ENCODE data around the gene OSBP2.

OSBP2 gene

DNA sequence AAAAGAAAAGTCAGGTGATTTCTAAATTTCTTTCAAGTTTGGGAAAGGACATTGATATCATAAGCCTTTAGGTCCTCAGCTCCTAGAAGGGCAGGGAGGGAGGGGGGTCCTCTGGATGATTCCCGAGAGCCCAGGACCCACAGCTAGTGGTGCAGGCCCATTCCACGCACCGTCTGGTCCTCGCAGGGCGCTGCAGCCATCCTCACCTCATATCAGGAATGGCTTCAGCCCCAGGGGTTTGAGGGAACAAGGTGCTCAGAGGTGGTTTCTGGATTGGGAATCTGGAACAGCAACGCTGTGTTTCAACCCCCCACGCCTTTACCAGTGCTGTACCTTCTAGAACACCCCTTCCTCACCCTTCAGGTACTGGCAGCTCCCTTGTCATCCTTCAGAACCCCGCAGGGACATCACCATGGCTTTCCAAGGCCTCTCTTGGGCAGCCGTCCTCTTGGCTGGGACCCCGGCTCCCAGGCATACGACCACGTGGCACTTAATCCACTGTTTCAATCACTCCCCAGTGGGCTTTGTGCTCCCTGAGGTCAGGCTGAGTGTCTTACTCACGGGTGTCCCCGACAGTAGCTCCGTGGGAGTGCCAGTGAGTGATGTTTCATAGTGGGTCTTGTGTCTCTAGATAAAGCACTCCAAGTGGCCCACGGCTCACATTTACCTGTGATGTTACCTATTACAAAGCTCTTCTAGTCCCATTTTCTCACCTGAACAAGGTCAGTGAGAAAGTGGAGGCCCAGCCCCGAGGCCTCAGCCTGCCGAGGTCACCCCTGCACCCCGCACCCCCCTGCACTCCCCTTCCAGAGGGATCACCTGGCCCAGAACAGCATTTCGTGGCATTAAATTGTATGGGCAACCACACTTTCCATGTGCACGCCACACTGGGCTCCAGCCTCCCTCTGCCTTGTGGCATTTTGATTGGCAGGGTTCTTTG lies 180.0 kb downstream of the OSBP2 start:
- no peak overlapping the region for H3K4me3 ChIP-seq (ENCODE audit: low read depth, low read length)
- DNase-seq (ENCODE audit: low read depth) = no peak
- TF ChIP-seq, protein P1, sequence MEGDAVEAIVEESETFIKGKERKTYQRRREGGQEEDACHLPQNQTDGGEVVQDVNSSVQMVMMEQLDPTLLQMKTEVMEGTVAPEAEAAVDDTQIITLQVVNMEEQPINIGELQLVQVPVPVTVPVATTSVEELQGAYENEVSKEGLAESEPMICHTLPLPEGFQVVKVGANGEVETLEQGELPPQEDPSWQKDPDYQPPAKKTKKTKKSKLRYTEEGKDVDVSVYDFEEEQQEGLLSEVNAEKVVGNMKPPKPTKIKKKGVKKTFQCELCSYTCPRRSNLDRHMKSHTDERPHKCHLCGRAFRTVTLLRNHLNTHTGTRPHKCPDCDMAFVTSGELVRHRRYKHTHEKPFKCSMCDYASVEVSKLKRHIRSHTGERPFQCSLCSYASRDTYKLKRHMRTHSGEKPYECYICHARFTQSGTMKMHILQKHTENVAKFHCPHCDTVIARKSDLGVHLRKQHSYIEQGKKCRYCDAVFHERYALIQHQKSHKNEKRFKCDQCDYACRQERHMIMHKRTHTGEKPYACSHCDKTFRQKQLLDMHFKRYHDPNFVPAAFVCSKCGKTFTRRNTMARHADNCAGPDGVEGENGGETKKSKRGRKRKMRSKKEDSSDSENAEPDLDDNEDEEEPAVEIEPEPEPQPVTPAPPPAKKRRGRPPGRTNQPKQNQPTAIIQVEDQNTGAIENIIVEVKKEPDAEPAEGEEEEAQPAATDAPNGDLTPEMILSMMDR (IDR thresholded peaks at IDR 0.05; ENCODE audit: control insufficient read depth, extremely low read depth, insufficient read depth) = no peak

DNA sequence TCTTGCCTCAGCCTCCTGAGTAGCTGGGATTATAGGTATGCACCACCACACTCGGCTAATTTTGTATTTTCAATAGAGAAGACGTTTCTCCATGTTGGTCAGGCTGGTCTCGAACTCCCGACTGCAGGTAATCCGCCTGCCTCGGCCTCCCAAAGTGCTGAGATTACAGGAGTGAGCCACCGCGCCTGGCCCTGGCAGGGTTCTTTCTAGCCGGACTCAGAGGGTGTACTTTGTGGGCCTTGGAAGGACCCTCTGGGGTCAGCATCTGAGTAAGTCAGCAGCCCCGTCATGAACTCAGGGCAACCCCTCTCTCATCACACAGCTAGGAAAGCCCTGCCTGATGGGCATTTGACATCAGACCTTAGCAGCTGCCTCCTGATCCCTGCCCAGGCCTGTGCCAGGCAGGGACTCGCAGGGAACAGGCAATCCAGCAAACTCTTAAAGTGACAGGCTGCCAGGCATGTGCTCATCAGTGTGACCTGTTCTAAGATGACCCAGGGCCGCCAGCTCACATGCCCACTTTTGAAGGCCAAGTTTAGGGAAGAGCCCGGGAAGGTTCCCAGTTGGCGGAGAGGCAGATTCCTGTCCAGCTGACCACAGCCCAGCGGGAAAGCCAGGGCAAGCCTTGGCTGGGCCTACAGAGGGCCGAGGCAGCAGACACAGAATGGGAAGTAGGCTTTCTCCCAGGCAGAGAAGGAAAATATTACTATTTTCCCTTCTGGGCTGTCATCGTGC lies 181.0 kb downstream of the OSBP2 start:
- DNase-seq (ENCODE audit: low read depth) = peak; percentile 28

DNA sequence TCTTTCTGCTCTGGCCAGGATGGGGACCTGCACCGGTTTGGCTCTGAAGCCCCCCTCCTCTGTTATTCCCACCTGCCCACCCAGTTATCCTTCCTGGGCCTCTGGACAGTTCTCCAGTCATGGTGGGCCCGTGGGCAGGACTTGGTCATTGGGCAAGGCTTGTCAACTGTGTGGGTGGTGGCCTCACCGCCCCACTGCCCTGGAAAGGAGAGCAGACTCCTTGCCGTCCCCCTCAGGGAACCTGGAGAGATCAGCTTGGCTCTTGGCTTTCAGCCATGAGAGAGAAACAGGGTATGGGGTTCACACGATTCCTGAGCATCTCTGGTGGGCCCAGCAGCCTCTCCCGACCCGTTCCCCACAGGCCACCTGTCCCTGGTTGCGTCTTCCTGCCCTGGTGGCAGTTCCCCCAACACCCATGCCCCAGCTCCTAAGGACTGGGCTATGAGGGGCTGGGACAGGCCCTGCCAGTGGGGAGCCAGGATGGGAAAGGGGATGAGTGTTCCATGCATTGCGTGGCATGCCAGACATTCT lies 181.6 kb downstream of the OSBP2 start:
- no peak for DNase-seq (ENCODE audit: low read depth)
- TF ChIP-seq, protein P1 (IDR thresholded peaks at IDR 0.05; ENCODE audit: control insufficient read depth, extremely low read depth, insufficient read depth) = no peak
- no peak overlapping the region for H3K4me3 ChIP-seq (ENCODE audit: low read depth, low read length)

More for the DNA sequence above, 181.0 kb downstream of the OSBP2 start:
- TF ChIP-seq, protein P1 (IDR thresholded peaks at IDR 0.05; ENCODE audit: control insufficient read depth, extremely low read depth, insufficient read depth) = no peak
- H3K4me3 ChIP-seq (ENCODE audit: low read depth, low read length) = no peak overlapping the region

DNA sequence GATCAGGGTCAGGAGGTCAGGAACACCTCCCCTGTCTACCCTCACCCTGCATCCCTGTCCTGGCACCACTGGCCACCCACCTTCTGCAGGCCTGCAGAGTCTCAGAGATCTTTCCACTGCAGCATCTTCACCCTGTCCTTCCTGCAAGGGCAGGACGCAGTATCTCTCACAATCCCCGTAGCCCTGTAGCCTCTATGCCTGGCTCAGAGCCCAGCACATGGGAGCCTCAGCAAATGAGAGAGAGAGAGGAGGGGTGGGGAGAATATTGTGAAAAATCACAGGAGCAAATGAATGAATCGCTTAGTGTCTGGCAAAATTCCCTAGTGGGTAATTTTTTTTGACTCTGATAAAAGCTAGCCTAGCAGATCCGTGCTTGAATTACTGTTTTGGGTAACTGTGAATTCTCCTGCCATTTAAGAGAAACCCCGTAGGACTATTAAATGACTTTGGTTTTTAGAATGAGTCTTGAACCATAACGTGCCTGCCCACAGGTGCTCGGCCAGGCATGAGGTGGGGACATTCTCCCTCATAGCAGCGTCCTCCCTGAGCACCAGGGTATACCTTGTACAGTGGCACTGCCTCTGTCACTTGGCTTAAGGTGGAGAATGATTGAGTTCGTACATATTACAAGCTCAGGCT lies 182.4 kb downstream of the OSBP2 start:
- no peak for DNase-seq (ENCODE audit: low read depth)
- TF ChIP-seq, protein P1 (IDR thresholded peaks at IDR 0.05; ENCODE audit: control insufficient read depth, extremely low read depth, insufficient read depth) = no peak
- no peak overlapping the region for H3K4me3 ChIP-seq (ENCODE audit: low read depth, low read length)

DNA sequence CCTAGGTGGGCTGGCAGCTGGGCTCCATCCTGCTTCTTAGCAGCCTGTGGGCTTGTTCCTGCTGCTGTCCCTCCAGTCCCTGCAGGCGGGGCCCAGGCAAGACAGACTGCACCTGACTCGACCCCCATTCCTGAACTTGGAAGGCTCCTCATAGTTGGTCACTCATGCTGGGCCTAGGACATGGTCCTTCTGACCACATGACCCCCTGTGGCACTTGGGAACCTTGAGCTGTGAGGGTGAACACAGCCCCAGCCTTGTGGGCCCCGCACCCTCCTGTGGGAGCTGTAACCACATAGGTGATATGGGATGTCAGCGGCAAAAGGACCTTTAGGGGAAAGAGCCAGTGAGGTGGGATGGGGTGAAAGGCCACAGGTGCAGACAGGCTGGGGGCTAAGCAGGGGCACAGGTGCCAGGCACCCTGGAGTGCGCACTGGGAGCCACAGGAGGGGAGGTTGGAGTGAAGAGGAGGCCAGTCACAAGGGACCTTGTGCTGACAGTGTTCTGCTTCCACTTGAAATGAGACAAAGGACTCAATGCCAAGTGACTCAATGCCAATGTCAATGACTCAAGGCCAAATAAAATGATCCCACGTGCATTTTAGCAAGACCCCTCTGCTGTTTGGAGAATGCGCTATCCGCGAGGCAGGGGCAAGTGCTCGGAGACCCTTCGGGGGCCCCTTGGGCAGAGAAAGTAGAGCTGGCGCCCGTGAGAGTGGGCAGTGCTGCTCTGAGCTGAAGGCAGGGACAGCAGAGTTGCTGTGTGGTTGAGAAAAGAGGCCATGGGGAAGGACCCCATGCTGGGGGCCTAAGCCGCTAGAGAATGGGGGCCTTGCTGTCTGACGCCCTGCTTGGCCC lies 183.2 kb downstream of the OSBP2 start:
- H3K4me3 ChIP-seq (ENCODE audit: low read depth, low read length) = no peak overlapping the region
- DNase-seq (ENCODE audit: low read depth) = no peak
- TF ChIP-seq, protein P1 (IDR thresholded peaks at IDR 0.05; ENCODE audit: control insufficient read depth, extremely low read depth, insufficient read depth) = no peak
